WERI-Rb-1 (cell line): ENCODE data around the gene SCUBE3.
A peak's percentile ranks its signal among the peaks of the same experiment; 100 is the strongest.

Source experiments
- DNase-seq: peaks from one replicate; pipeline ENCODE4 v3.0.0-alpha.2; 2020
- H3K27ac ChIP-seq: fragments of 250-450 bp; sonication (Bioruptor Pico); 2 replicates; pipeline ENCODE4 v1.5.1; 2020; ENCODE audit warnings: mild to moderate bottlenecking, moderate library complexity
- H3K27me3 ChIP-seq: fragments of 250-450 bp; sonication (Bioruptor Pico); 2 replicates; pipeline ENCODE4 v1.5.1; 2021; ENCODE audit warnings: mild to moderate bottlenecking, low read depth, moderate library complexity; ENCODE audit not compliant: insufficient read depth, severe bottlenecking
- H3K36me3 ChIP-seq: fragments of 250-450 bp; sonication (Bioruptor Pico); 2 replicates; pipeline ENCODE4 v1.5.1; 2020; ENCODE audit warnings: mild to moderate bottlenecking, moderate library complexity
- H3K4me3 ChIP-seq: 2 replicates; pipeline ENCODE4 v1.5.1; 2011; ENCODE audit warnings: low read depth, mild to moderate bottlenecking, control low read depth, low read length
- H3K9me3 ChIP-seq: fragments of 250-450 bp; sonication (Bioruptor Pico); 2 replicates; pipeline ENCODE4 v1.5.1; 2021; ENCODE audit warnings: mild to moderate bottlenecking, moderate library complexity; ENCODE audit not compliant: severe bottlenecking
- TF ChIP-seq, protein P1 (sequence below): IDR thresholded peaks from 2 replicates; pipeline ENCODE4 v1.5.1; 2011; ENCODE audit warnings: low read depth, mild to moderate bottlenecking, control low read depth, inconsistent platforms, low read length

The SCUBE3 gene

DNA sequence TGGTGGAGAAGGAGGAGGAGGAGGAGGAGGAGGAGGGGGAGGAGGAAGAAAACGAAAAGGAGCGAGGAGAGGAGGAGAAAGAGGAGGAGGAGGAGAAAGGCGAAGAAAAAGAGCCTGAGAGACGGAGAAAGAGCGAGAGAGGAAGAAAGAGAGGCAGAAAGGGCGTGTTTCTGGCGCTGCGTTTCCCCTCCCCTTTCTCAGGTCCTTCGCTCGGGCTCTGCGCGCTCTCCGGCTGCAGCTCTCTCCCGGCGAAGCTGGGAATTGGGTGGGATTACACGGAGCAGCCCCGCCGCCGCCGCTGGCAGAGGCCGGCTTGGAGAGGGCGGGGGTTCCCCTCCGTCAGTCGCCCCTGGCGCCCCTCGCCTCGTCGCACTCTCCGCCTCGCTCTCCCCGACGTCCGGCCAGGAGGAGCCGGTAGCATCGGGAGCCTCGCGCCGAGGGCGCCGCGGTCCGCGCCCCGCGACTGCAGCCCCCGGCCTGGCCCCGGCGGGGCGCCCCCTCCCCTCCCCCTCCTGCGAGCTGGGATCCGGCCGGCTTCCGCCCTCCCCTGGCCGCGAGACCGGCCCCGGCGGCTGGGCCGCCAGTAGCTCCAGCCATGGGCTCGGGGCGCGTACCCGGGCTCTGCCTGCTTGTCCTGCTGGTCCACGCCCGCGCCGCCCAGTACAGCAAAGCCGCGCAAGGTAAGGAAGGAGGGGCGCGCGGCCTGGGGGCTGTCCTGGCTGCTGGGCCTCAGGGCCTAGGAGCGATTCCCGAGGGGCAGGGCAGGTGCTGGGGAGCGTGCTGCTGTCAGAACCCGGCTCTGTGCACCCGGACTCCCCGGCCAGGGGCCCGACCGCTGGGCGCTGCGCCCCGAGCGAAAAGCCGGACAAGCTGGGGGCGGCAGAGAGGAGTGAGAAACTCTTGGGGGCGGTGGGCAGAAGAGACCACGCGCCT, at the start of gene SCUBE3:
TSS of gene SCUBE3 (plus strand) at position 133 of the 933 bp plus-strand sequence. CDS start at position 596, 463 bp downstream.
- TF ChIP-seq, protein P1, sequence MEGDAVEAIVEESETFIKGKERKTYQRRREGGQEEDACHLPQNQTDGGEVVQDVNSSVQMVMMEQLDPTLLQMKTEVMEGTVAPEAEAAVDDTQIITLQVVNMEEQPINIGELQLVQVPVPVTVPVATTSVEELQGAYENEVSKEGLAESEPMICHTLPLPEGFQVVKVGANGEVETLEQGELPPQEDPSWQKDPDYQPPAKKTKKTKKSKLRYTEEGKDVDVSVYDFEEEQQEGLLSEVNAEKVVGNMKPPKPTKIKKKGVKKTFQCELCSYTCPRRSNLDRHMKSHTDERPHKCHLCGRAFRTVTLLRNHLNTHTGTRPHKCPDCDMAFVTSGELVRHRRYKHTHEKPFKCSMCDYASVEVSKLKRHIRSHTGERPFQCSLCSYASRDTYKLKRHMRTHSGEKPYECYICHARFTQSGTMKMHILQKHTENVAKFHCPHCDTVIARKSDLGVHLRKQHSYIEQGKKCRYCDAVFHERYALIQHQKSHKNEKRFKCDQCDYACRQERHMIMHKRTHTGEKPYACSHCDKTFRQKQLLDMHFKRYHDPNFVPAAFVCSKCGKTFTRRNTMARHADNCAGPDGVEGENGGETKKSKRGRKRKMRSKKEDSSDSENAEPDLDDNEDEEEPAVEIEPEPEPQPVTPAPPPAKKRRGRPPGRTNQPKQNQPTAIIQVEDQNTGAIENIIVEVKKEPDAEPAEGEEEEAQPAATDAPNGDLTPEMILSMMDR = no peak
- H3K27ac ChIP-seq = peak within 1 kb of the TSS; percentile 17; the same call in 1 of the 2 replicates
- peak; percentile 81 for DNase-seq
- peak within 1 kb of the TSS; percentile 56 for H3K4me3 ChIP-seq
- H3K27me3 ChIP-seq = peaks cover 29% of the 10 kb centered on the region
- H3K9me3 ChIP-seq = no peaks in the 10 kb centered on the region
- H3K36me3 ChIP-seq = no peaks in the 10 kb centered on the region

DNA sequence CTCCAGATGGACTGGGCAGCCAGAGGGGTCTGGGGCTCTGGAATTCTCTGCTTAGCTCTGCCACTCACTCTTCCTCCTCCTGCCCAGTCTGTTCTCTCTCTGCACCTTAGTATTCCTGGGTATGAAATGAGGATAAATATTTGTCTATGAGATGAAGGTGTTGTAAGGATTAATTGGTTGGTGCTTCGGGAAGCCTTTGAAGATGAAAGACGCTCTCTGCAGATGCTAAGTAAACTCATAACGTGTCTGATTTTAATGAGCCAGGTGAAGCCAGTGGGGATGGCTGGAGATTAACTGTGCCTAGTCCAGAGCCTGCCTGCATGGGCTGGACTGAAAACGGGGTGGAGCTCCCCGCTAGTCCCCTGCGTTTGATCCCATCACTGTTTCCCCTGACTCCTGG, 49.5 kb upstream of the SCUBE3 start:
- TF ChIP-seq, protein P1 = no peak
- H3K4me3 ChIP-seq = no peak overlapping the region
- no peaks in the 10 kb centered on the region for H3K9me3 ChIP-seq
- H3K27me3 ChIP-seq = no peaks in the 10 kb centered on the region
- no peak overlapping the region for H3K27ac ChIP-seq
- no peaks in the 10 kb centered on the region for H3K36me3 ChIP-seq
- no peak for DNase-seq

DNA sequence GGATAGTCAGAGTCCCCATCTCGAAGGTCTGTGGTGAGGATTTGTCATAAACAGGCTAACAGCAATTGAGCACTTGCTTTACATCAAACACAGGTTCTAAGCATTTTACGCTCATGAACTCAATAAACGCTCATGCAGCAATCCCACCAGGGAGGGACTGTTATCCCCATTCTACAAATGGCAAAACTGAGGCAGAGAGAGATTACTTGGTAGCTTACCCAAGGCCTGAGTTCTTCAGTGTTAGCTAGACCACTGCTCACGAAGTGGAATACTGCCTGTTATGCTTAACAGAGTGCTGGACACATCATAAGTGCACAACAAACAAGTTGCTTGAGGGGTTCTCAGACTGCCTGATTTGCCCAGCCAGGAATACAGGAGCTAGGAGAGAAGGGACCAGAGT, 48.9 kb upstream of the SCUBE3 start:
- Histone ChIP-seq H3K27ac (no peak overlapping the region), H3K36me3 (no peaks in the 10 kb centered on the region), H3K9me3 (no peaks in the 10 kb centered on the region), H3K4me3 (no peak overlapping the region), H3K27me3 (no peaks in the 10 kb centered on the region)
- no peak for DNase-seq
- TF ChIP-seq, protein P1 = no peak

DNA sequence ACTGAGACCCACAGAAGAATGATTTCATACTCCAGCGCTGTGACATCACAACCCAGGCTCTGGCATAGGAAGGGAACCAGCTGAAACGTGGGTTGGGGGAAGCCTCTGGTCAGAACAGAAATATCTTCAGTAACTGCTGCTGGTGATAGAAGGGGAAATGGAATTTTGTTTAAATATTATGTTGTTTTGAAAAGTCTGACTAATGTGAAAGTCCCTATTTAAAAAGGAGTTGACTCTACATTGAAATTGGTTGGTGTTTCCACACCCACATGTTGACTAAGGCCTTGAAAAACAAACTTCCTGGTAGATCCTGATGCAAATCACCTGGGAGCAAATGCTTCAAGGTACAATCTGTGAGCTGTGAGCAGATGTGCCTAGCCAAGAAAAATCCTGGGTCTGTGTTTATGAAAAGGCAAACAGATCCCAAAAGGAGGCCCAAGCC, 48.1 kb upstream of the SCUBE3 start:
- H3K27ac ChIP-seq = no peak overlapping the region
- no peaks in the 10 kb centered on the region for H3K36me3 ChIP-seq
- H3K4me3 ChIP-seq = no peak overlapping the region
- no peaks in the 10 kb centered on the region for H3K27me3 ChIP-seq
- no peak for DNase-seq
- no peaks in the 10 kb centered on the region for H3K9me3 ChIP-seq
- TF ChIP-seq, protein P1 = no peak

DNA sequence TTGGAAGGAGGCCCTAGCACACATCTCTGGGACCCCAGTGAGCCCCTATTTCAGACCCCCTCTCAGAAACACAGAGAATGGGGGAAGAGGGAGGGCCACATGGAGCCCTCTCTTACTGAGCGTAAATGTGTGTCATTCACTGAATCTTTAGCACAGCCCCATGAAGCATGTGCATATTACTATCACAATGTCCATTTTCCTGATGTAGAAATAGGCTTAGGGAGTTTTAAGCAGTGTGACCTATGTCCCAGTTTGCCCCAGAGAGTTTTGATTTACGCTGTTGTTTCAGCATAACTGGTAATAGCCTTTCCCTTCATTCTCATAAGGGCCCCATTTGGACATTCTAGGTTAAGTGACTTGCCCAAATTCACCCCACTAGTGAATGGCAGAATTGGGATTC, 47.6 kb upstream of the SCUBE3 start:
- TF ChIP-seq, protein P1 = no peak
- H3K27ac ChIP-seq = no peak overlapping the region
- H3K27me3 ChIP-seq = no peaks in the 10 kb centered on the region
- no peak for DNase-seq
- no peaks in the 10 kb centered on the region for H3K9me3 ChIP-seq
- H3K4me3 ChIP-seq = no peak overlapping the region
- H3K36me3 ChIP-seq = no peaks in the 10 kb centered on the region
